ENCODE measurements around the gene IL1RAPL2.

- TF ChIP-seq TSHZ2 (CRISPR knock-in tag; IDR thresholded peaks at IDR 0.05) (no peak), PATZ1 (CRISPR knock-in tag; IDR thresholded peaks at IDR 0.05; ENCODE audit: borderline replicate concordance) (no peak)
Observed at GRCh38 chrX:104695593-104695992, 129.6 kb downstream of the IL1RAPL2 start.
